Breast epithelium (tissue), 4 donors: ENCODE data around the gene ZNF622. TPM values are rescaled to one million over a fixed set of nuclear protein-coding genes. Genes with fewer than 3 reads are reported as not detected.

Source experiments
- DNase-seq, 2 donors: peaks; one replicate each; pipeline ENCODE4 v3.0.0-alpha.2; 2019; ENCODE audit warnings: low spot score in 2 of 2
- H3K27ac ChIP-seq, 2 donors: fragments of 200-600 bp; sonication (generic) in 1 of 2; one replicate each; pipeline ENCODE4 v1.5.1; 2016 to 2019; ENCODE audit warnings: mild to moderate bottlenecking in 1 of 2
- H3K27me3 ChIP-seq, 2 donors: fragments of 200-600 bp; sonication (generic) in 1 of 2; one replicate each; pipeline versions ENCODE4 v1.5.1 to v1.6.0; 2017 to 2019; ENCODE audit warnings: control low read depth in 1 of 2, mild to moderate bottlenecking in 1 of 2
- H3K36me3 ChIP-seq: fragments of 200-600 bp; one replicate; pipeline ENCODE4 v1.5.1; 2019
- H3K4me1 ChIP-seq, 2 donors: fragments of 200-600 bp; sonication (generic); one replicate each; pipeline ENCODE4 v1.5.1; 2016 to 2019; ENCODE audit warnings: control low read depth in 1 of 2
- H3K4me3 ChIP-seq, 3 donors: fragments of 200-600 bp; sonication (generic); 1 replicate in 2 of 3; 2 replicates in 1 of 3; pipeline ENCODE4 v1.5.1; 2016 to 2019; ENCODE audit warnings: mild to moderate bottlenecking in 3 of 3, moderate library complexity in 2 of 3
- H3K9me3 ChIP-seq, 2 donors: fragments of 200-600 bp; sonication (generic) in 1 of 2; one replicate each; pipeline ENCODE4 v1.5.1; 2016 to 2019; ENCODE audit warnings: control low read depth in 1 of 2
- CTCF ChIP-seq, 3 donors: fragments of 450-650 bp; IDR thresholded peaks; one replicate each; pipeline ENCODE4 v1.5.1; 2016 to 2017; ENCODE audit warnings: antibody characterized with exemption in 3 of 3, mild to moderate bottlenecking in 3 of 3, moderate library complexity in 3 of 3
- POLR2A ChIP-seq: fragments of 450-650 bp; IDR thresholded peaks from one replicate; pipeline ENCODE4 v1.6.1; 2016; ENCODE audit warnings: antibody characterized with exemption, mild to moderate bottlenecking, moderate library complexity
- POLR2AphosphoS5 ChIP-seq, 3 donors: sonication (generic); formaldehyde crosslinking; IDR thresholded peaks; one replicate each; pipeline ENCODE4 v1.6.1; 2017; ENCODE audit warnings: antibody characterized with exemption in 3 of 3
- intact Hi-C: fragments of 100-400 bp; cut with DNase I; formaldehyde crosslinking; loops from one replicate; pipeline ENCODE4 v1.15.1; 2023; ENCODE audit warnings: low total_unique reads
- total RNA-seq, 3 donors: library from RNA; depleted of rRNA; stranded (reverse); fragments of >200 nt; gene quantifications; one replicate each; pipeline ENCODE4 v1.1.0, GENCODE V29; 2016

ZNF622 gene
- total RNA-seq, 3 donors from 2014 or later = 27.9 to 37.6 (median 31.3) TPM

DNA sequence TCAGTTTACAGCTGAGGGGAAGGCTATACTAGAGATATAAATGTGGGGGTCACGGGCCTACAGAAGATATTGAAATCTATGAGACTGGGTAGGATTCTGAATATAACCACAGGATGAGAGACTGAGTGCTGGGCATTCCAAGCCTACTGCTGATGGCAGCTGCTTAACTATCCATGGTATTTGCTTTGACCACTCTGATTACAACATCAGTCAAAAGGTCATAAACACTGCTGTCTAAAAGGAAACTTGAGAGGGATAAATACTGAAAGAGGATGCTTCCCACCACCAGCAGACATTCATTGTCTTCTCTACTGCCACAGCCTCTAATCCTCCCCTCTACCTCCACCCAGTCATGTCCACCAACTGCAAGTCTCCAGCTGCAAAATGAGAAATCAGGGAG lies 3.8 kb downstream of the ZNF622 start:
- intact Hi-C loops = no loop called here
- Histone ChIP-seq H3K9me3 (no peaks in the 10 kb centered on the region), H3K4me1 (peaks cover 4 to 22% of the 10 kb centered on the region in 2 donors), H3K27me3 (no peaks in the 10 kb centered on the region), H3K4me3 (no peak overlapping the region), H3K27ac (no peak overlapping the region), H3K36me3 (peaks cover 9% of the 10 kb centered on the region)
- no peak for TF ChIP-seq POLR2A
- no peak for TF ChIP-seq CTCF (IDR thresholded peaks at IDR 0.05)
- no peak for TF ChIP-seq POLR2AphosphoS5 (IDR thresholded peaks at IDR 0.05)
- DNase-seq = no peak

GRCh38 chr5:16461026-16461425 lies 4.6 kb downstream of the ZNF622 start:
- TF ChIP-seq CTCF (IDR thresholded peaks at IDR 0.05) (no peak), POLR2A (no peak), POLR2AphosphoS5 (IDR thresholded peaks at IDR 0.05) (no peak)
- no peaks in the 10 kb centered on the region for H3K27me3 ChIP-seq
- H3K36me3 ChIP-seq = peaks cover 9% of the 10 kb centered on the region
- H3K4me3 ChIP-seq = no peak overlapping the region
- peaks cover 4 to 22% of the 10 kb centered on the region in 2 donors for H3K4me1 ChIP-seq
- intact Hi-C loops = no loop called here
- H3K27ac ChIP-seq = no peak overlapping the region
- H3K9me3 ChIP-seq = no peaks in the 10 kb centered on the region
- no peak for DNase-seq

DNA sequence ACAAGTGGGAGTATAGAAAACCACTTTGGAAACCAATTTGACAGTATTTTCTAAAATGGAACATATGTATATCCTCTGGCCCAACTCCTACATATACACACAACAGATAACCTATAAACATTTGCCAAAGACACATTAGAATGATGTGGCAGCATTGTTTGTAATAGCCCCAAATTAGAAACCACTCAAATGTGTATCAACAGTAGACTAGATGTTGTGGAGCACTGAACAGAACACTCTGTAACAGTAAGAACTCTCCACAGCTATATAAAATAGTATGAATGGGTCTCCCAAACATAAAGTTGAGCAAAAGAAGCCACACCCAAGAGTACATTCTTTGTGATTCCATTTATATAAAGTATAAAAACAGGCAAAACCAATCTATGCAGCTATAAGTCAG lies 6.1 kb downstream of the ZNF622 start:
- Histone ChIP-seq H3K36me3 (peaks cover 9% of the 10 kb centered on the region), H3K27me3 (no peaks in the 10 kb centered on the region), H3K4me3 (no peak overlapping the region), H3K4me1 (peaks cover 3 to 19% of the 10 kb centered on the region in 2 donors), H3K9me3 (no peaks in the 10 kb centered on the region), H3K27ac (no peak overlapping the region)
- TF ChIP-seq POLR2AphosphoS5 (IDR thresholded peaks at IDR 0.05) (no peak), POLR2A (no peak), CTCF (IDR thresholded peaks at IDR 0.05) (no peak)
- DNase-seq = no peak
- intact Hi-C loops = no loop called here

DNA sequence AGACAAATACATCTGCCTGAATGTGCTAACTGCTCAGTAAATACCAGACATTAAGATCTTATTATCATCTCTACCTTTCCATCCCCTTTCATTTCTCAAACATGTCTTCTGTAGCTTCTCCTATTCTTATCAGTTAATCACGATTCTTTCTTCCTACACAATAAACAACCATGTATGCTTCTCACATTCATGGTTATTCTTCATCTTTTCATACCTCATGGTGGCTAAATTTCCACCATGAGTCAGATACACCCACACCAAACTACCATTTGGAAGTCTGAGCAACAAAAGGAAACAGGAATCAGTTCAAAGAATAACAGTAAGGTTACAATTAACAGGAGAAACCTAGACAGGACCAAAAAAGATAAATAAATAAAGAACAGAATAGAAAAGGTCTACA lies 7.7 kb downstream of the ZNF622 start:
- intact Hi-C loops = no loop called here
- TF ChIP-seq POLR2A = no peak
- no peak for TF ChIP-seq POLR2AphosphoS5 (IDR thresholded peaks at IDR 0.05)
- no peak for TF ChIP-seq CTCF (IDR thresholded peaks at IDR 0.05)
- DNase-seq = no peak
- Histone ChIP-seq H3K4me3 (no peak overlapping the region), H3K36me3 (peaks cover 9% of the 10 kb centered on the region), H3K4me1 (peaks cover 0 to 10% of the 10 kb centered on the region in 2 donors), H3K27ac (no peak overlapping the region), H3K9me3 (no peaks in the 10 kb centered on the region), H3K27me3 (no peaks in the 10 kb centered on the region)

DNA sequence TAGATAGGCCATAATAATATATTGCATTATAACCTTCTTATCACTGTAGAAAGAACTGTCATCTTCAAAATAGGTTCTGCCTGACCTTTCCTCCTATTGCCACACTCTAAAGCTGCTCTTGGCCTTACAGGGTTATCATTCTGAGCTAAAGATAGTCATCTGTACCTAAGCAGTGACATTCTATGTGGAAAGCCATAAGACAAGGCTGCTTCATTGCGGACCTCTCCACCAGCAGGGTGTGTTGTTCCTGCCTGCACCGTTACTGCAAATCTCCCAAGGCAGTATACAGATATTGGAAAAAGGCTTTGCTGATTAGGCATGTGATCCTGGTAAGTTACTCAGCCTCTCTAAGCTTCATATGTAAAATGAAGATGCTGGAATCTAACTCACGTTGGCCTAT lies 8.1 kb downstream of the ZNF622 start:
- no peak for DNase-seq
- H3K4me1 ChIP-seq = peaks cover 0 to 8% of the 10 kb centered on the region in 2 donors

More for the DNA sequence above, 8.1 kb downstream of the ZNF622 start:
- intact Hi-C loops = no loop called here
- H3K9me3 ChIP-seq = no peaks in the 10 kb centered on the region
- peaks cover 9% of the 10 kb centered on the region for H3K36me3 ChIP-seq
- no peaks in the 10 kb centered on the region for H3K27me3 ChIP-seq
- no peak overlapping the region for H3K27ac ChIP-seq
- H3K4me3 ChIP-seq = no peak overlapping the region
- TF ChIP-seq CTCF (IDR thresholded peaks at IDR 0.05) = no peak
- no peak for TF ChIP-seq POLR2A
- TF ChIP-seq POLR2AphosphoS5 (IDR thresholded peaks at IDR 0.05) = no peak
